ENCODE measurements around the gene IFNL4. TPM values are rescaled to one million over a fixed set of nuclear protein-coding genes. Genes with fewer than 3 reads are reported as not detected.
A peak's percentile ranks its signal among the peaks of the same experiment; 100 is the strongest.

Gene IFNL4
- polyA plus RNA-seq, 2 of the 4 experiments (the other 2 are of a cell fraction), result not detected

DNA sequence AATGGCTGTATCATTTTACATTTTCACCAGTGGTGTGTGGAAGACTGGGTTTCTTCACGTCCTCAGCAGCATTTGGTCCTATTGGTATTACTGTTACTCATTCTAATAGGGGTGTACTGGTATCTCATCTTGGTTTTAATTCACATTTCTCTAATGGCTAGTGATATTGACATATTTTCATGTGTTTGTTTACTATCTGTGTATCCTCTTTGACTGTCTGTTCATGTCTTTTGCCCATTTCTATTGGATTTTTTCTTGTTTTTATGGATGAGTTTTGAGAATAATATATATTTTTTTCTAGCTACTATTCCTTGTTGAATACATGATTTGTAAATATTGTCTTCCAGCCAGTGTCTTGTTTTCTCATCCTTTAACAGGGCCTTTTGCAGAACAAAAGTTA, 33.4 kb upstream of the IFNL4 start:
- 2% methylated on average over 1 of the region's 1 CpG for WGBS (ENCODE audit: missing lambda C conversion rate)
- Histone ChIP-seq H3K4me3 (no peak overlapping the region), H3K27ac (no peak overlapping the region), H3K9me3 (peaks cover 48% of the 10 kb centered on the region), H3K4me1 (peaks cover 3% of the 10 kb centered on the region; the same call in 1 of the 3 replicates), H3K4me2 (no peak overlapping the region)
- no peak for FAIRE-seq
- DNase-seq (ENCODE audit: low read depth in 1 of 2, low spot score in 1 of 2), result no peak
- POLR2A ChIA-PET, result no interaction called here
- no peak for ATAC-seq
- TF ChIP-seq TP53 (CRISPR knock-in tag; IDR thresholded peaks at IDR 0.05), result no peak
- TF ChIP-seq, protein P1, sequence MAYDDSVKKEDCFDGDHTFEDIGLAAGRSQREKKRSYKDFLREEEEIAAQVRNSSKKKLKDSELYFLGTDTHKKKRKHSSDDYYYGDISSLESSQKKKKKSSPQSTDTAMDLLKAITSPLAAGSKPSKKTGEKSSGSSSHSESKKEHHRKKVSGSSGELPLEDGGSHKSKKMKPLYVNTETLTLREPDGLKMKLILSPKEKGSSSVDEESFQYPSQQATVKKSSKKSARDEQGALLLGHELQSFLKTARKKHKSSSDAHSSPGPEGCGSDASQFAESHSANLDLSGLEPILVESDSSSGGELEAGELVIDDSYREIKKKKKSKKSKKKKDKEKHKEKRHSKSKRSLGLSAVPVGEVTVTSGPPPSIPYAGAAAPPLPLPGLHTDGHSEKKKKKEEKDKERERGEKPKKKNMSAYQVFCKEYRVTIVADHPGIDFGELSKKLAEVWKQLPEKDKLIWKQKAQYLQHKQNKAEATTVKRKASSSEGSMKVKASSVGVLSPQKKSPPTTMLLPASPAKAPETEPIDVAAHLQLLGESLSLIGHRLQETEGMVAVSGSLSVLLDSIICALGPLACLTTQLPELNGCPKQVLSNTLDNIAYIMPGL (CRISPR knock-in tag; IDR thresholded peaks at IDR 0.05; ENCODE audit: borderline replicate concordance), result no peak
- no peak for TF ChIP-seq RAD21 (conservative IDR thresholded peaks at IDR 0.05 in 1 of 2, IDR thresholded peaks at IDR 0.05 in 1 of 2)
- TF ChIP-seq HOXB5 (CRISPR knock-in tag; IDR thresholded peaks at IDR 0.05), result no peak
- TF ChIP-seq ZC3H11A (IDR thresholded peaks at IDR 0.05), result no peak
- TF ChIP-seq TFCP2L1 (CRISPR knock-in tag; IDR thresholded peaks at IDR 0.05), result no peak
- TF ChIP-seq FOSB (CRISPR knock-in tag; IDR thresholded peaks at IDR 0.05), result no peak
- TF ChIP-seq, protein P2, sequence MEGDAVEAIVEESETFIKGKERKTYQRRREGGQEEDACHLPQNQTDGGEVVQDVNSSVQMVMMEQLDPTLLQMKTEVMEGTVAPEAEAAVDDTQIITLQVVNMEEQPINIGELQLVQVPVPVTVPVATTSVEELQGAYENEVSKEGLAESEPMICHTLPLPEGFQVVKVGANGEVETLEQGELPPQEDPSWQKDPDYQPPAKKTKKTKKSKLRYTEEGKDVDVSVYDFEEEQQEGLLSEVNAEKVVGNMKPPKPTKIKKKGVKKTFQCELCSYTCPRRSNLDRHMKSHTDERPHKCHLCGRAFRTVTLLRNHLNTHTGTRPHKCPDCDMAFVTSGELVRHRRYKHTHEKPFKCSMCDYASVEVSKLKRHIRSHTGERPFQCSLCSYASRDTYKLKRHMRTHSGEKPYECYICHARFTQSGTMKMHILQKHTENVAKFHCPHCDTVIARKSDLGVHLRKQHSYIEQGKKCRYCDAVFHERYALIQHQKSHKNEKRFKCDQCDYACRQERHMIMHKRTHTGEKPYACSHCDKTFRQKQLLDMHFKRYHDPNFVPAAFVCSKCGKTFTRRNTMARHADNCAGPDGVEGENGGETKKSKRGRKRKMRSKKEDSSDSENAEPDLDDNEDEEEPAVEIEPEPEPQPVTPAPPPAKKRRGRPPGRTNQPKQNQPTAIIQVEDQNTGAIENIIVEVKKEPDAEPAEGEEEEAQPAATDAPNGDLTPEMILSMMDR (IDR thresholded peaks at IDR 0.05), result no peak
- no peak for TF ChIP-seq KDM1A (IDR thresholded peaks at IDR 0.05; ENCODE audit: low read depth)
- no peak for TF ChIP-seq POLR2AphosphoS2 (conservative IDR thresholded peaks at IDR 0.05; ENCODE audit: low read length)
- no peak for TF ChIP-seq EHF (CRISPR knock-in tag; IDR thresholded peaks at IDR 0.05)
- TF ChIP-seq, protein P3, sequence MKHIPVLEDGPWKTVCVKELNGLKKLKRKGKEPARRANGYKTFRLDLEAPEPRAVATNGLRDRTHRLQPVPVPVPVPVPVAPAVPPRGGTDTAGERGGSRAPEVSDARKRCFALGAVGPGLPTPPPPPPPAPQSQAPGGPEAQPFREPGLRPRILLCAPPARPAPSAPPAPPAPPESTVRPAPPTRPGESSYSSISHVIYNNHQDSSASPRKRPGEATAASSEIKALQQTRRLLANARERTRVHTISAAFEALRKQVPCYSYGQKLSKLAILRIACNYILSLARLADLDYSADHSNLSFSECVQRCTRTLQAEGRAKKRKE (CRISPR knock-in tag; IDR thresholded peaks at IDR 0.05; ENCODE audit: low read depth), result no peak
- no peak for TF ChIP-seq MAZ (IDR thresholded peaks at IDR 0.05; ENCODE audit: borderline replicate concordance, low read depth, low read length)
- no peak for TF ChIP-seq CEBPB (IDR thresholded peaks at IDR 0.05)
- no peak for TF ChIP-seq FOXS1 (CRISPR knock-in tag; IDR thresholded peaks at IDR 0.05)
- CTCF ChIA-PET, result interaction anchor here (0.7 to 2.2 kb wide), 4 partner anchors 8 to 95 kb away, joined by 4 to 7 read pairs (median 6); partner anchors contain the start of gene IFNL1

DNA sequence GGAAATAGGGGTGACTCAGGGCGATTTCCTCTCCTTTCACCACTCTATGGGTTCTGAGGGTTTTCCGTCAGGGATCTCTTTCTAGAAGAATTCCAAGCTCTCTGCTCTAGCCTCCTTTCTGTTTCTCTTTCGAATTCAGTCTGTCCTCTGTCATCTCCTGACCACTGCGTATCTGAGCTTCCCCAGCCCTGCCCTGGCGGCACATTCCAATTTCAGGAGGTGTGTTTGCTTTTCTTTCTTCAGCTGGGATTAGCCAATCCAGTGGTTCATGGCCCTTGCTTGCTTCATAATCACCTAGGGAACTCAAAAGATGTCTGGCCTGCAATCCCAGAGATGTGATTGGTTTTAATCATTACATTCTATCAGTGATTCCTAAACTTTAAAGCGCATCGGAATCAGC, 28.9 kb upstream of the IFNL4 start:
- CTCF ChIA-PET, result interaction anchor here (1.0 to 1.6 kb wide), 4 partner anchors 10 to 168 kb away, joined by 3 to 4 read pairs (median 4); partner anchors contain the start of gene IFNL3
- no peak overlapping the region for H3K27ac ChIP-seq
- H3K9me3 ChIP-seq, result peaks cover 14% of the 10 kb centered on the region
- 63% methylated on average over 7 of the region's 7 CpGs for WGBS (ENCODE audit: missing lambda C conversion rate)
- no peak for FAIRE-seq
- peaks cover 3% of the 10 kb centered on the region; the same call in 1 of the 3 replicates for H3K4me1 ChIP-seq
- ATAC-seq, result peak; percentile 55 to 69; a peak in 5 of 6 replicates
- no peak for TF ChIP-seq HEYL (CRISPR knock-in tag; IDR thresholded peaks at IDR 0.05)
- TF ChIP-seq ZSCAN20 (CRISPR knock-in tag; IDR thresholded peaks at IDR 0.05), result no peak
- TF ChIP-seq, protein P4, sequence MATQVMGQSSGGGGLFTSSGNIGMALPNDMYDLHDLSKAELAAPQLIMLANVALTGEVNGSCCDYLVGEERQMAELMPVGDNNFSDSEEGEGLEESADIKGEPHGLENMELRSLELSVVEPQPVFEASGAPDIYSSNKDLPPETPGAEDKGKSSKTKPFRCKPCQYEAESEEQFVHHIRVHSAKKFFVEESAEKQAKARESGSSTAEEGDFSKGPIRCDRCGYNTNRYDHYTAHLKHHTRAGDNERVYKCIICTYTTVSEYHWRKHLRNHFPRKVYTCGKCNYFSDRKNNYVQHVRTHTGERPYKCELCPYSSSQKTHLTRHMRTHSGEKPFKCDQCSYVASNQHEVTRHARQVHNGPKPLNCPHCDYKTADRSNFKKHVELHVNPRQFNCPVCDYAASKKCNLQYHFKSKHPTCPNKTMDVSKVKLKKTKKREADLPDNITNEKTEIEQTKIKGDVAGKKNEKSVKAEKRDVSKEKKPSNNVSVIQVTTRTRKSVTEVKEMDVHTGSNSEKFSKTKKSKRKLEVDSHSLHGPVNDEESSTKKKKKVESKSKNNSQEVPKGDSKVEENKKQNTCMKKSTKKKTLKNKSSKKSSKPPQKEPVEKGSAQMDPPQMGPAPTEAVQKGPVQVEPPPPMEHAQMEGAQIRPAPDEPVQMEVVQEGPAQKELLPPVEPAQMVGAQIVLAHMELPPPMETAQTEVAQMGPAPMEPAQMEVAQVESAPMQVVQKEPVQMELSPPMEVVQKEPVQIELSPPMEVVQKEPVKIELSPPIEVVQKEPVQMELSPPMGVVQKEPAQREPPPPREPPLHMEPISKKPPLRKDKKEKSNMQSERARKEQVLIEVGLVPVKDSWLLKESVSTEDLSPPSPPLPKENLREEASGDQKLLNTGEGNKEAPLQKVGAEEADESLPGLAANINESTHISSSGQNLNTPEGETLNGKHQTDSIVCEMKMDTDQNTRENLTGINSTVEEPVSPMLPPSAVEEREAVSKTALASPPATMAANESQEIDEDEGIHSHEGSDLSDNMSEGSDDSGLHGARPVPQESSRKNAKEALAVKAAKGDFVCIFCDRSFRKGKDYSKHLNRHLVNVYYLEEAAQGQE (IDR thresholded peaks at IDR 0.05), result no peak
- no peak for TF ChIP-seq FOXS1 (CRISPR knock-in tag; IDR thresholded peaks at IDR 0.05)
- TF ChIP-seq CEBPB (IDR thresholded peaks at IDR 0.05), result no peak
- TF ChIP-seq EHMT2 (IDR thresholded peaks at IDR 0.05; ENCODE audit: low read depth), result no peak
- TF ChIP-seq, protein P5, sequence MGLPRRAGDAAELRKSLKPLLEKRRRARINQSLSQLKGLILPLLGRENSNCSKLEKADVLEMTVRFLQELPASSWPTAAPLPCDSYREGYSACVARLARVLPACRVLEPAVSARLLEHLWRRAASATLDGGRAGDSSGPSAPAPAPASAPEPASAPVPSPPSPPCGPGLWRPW (IDR thresholded peaks at IDR 0.05), result no peak
- no peak for TF ChIP-seq NFE2L2 (conservative IDR thresholded peaks at IDR 0.05; ENCODE audit: low read length)
- POLR2A ChIA-PET, result no interaction called here
- peak in 1 of 2 experiments; percentile 61 for DNase-seq (ENCODE audit: low read depth in 1 of 2, low spot score in 1 of 2)
- H3K4me2 ChIP-seq, result 0 out of 3 replicates have a peak overlapping the region, but pooled peaks have one; percentile 15
- no peak overlapping the region for H3K4me3 ChIP-seq
